Central memory CD4-positive, alpha-beta T cell (primary cell): Measurements from ENCODE around the gene LRRN1.
"Not testable (repeated sequence)": the region's sequence is repeated elsewhere in the genome, so short reads cannot be mapped to it uniquely, and the experiment has no call there.

ENCODE experiments used
- DNase-seq: peaks from one replicate; pipeline ENCODE4 v3.0.0; 2022

LRRN1 gene

DNA sequence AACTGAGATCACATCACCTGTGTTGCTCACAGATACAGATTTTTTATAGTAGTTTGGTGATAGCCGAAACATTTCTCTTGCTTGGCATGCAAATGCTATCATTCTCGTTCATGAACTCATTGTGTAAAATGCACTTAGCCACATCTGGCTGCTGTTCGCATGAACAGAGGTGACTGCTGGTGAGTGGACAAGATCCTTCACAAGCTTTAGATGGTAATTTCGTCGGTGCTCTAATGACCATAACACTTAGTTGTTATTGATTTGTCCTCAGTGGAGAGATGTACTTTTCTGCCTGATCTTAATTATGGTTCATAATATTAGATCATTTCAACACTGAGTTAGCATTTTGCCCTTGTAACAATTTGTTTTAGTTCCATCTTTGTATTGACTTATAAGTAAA, 13.8 kb downstream of the LRRN1 start:
- DNase-seq: no peak

DNA sequence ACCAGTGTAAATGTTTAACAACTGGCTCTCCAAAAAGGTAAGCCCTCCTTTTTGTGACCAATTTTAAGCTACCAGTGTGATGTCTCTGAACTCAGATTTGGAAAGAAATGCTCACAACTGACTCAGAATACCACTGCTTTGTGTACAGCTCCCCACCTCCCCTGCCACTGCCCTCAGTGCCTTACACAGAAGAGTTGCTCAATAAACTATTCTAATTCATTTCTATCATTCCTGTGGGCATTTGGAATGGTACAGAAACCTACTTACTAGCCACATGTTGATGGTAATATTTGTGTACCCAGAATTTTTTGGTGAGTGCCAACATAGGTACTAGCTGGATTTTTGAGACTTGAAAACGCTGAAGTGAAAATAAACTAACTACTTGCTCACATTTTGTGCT, 16.0 kb downstream of the LRRN1 start:
- no peak for DNase-seq

DNA sequence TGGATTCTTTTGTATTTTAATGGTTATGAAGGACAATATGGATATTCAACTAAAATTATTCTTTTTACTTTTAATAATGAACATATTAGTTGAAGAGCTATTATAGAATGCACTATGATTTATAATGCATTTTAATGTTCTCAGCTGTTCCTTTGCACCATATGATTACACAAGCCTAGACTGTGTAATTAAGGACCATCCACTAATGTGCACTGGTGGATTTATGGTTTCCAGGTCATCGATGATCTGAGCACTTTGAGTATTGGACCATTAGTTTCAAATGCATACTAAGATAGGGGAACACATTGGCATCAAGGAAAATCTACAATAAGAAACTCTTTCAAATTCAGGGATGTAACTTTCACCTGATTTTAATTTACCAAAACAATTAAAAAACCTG, 16.8 kb downstream of the LRRN1 start:
- no peak for DNase-seq

DNA sequence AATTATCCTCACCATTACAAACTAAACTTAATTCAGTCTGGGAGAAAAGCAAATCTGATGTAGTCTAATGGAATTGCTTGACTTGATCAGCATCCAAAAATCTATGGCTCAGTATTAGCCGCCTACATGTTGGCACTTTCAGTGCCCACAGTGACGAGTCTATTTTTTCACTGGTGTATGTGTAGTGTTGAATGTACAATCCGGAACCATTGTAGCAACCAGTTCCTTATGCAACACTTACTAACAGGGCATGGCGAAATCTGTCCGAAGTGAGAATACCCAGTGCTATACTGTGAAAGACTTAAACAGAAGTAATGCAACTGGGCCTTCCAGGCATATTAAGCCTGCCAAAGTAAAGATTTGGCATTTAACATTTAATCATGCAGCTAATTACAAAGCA, 18.6 kb downstream of the LRRN1 start:
- no peak for DNase-seq

DNA sequence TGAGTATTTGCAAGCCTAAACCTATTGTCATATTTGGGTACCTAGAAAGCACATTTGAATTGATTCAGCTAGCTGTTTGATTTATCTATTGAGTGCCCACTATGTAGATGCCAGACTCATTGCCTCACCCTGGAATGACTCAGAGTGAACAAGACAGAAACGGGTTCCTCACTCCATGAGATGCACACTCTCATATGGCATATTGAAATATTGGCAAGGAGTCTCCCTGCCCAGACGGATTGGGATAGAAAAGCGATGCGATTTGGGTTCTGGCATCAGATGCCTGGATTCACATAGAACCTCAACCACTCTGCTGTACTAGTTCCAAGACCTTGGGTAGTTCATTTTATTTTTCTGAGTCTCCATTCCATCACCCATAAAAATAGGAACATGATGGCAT, 22.5 kb downstream of the LRRN1 start:
- no peak for DNase-seq

DNA sequence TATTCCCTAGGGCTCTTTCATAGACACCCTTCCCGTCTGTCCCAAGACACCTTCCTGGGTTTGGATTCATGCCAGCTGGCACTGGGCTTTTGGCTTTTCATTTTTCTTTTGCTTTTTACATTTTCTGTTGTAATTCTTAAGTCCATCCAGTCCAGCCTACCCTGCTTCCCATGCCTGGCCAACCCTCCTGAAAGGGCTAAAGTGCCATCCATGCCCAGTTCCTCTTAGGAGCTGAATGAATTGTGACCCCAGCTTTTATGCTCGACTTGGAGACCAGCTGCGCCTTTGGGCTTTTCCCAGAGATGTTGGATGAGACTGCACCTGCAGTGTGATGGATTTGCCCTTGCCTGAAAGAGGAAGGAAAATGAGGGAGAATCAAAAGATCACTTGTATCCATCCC, 25.8 kb downstream of the LRRN1 start:
- no peak for DNase-seq

DNA sequence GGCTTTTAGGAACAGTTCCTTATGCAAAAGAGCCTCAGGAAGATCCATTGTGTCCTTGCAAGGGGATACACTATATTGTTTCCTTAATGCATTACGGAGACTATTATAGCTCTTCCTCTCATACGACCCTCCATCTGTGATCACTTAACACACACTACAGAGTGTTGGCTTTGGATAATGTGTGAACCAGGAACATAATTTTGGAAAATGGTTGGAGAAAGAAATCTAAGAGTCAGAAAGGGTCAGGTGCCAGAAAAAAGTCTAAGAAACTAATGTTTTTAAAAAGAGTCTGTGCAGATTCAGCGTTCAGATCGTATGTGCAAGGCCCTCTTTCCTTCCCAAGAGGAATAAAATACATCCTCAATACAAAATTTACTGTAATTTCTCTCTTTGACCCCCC, 27.3 kb downstream of the LRRN1 start:
- no peak for DNase-seq

DNA sequence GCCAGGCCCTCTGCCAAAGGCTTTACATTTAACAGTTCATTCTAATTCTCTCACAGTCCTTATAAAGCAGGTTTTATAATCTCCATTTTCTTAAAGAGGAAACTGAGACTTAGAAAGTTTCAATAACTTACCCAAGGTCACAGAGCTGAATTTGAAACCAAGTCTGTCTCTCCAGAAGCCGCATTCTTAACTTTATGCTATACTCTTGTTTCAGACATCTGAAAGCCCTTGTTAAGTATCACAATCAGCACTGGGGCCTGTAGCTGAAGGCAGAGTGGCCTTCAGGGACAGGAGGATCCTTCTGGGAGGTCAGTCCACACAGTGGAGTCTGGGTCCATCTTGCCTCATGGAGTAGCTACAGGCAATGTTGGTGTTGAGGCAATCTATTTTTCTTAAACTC, 27.9 kb downstream of the LRRN1 start:
- DNase-seq: no peak

DNA sequence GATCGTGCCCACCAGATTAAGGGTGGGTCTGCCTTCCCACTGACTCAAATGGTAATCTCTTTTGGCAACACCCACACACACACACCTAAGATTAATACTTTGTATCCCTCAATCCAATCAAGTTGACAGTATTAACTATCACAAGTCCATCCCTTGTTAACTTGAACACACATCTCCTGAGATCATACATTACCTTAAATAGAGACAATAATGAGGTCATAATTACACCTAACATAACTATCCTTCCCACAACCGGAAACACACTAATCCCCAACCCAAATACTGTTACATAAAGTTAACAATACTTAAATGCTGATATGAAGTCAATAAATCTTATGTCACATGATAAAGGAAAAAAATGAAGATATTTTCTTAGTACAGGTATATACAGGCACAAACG, 29.2 kb downstream of the LRRN1 start:
- not testable (repeated sequence) for DNase-seq

DNA sequence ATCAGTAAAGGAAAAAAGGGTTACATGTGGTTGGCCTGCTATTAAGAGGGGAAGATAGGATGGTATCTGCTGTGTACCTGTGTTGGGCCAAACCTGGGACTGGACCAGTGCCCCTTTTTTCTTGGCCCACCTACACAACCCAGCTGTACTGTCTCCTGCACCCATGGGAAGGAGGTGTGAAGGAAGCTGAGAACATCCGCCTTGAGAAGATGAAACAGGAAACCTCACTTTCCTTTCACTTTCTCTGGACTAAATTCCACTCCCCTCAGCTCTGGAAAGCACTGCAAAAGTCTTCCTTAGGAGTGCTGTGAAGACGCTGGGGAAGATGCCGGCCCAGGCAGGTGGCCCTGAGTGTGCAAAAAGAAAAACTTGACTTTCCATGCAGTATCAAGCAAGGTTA, 37.6 kb downstream of the LRRN1 start:
- no peak for DNase-seq

DNA sequence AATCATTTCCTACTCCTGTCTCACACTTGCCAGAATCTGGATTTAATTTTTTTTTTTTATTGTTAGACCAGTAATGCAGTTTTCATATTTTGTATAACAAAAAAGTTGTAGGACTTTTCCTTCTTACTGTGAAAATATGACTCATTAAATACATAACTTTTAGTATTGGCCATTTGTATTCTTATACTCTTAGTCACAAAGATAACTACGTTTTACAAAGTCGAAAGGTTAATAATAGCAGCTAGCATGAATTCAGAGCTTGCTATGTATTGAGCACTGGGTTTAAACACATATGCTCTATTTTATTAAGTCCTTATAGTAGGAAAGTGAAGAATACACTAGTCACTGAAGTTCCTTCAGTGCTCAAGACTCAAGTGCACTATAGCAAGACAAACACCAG, 43.1 kb downstream of the LRRN1 start:
- DNase-seq: no peak

DNA sequence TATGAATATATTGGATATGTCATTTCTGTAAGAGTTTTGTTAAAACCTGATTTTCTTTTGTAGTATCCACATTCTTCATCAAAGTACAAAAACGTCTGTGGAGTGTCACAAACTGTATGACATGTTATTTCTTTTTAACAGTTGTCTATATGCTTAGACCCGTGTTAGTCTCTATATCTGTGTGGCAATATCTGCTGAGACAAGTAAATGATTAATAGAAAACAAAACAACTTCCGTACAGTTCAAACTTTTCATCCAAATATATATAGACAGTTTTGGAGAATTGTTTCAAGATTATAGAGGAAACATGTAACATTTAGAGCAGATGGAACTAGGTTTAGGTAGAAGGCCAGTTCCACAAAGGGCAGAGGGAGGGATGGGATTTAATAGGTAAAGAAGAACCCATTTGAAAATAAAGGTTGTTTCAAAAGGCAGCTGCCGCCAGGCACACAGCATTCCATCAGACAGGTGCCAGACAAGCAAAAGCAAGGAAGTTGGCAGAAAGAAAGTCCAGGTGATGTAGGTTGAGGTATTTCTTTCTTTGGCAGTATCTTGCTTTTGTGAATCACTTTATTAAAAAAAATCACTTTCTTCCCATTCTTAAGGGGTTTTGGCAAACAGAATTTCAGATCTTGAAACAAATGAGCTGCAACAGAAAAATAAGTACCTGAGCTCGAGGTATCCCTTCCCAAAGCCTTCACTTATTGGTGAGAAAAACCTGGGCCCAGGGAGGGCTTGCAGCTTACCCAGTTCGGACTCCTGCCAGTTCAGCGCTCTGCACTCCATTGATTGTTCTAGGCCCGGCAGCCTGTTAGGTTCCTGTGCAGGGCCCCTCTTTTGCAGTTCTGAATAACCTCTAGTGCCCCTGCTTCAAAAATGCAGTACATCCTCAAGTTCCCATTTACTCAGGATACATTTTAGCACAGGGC, 49.0 kb downstream of the LRRN1 start:
- DNase-seq: no peak

DNA sequence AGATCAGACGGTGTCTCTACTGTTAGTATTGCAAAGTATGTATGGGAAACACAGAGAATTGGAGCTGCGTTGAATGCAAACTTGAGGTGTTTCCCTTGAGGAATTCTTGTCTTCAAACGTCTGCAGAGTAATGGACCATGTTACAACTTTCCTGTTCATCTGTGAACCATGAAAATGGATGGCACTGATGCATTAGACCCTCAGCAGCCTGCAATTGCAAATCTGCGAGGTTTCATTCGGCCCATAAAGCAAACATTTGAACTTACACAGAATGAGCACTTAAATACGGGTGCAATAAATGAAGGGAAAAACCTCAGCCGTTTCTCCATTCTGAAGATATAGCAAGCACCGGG, 49.7 kb downstream of the LRRN1 start:
- DNase-seq: no peak

DNA sequence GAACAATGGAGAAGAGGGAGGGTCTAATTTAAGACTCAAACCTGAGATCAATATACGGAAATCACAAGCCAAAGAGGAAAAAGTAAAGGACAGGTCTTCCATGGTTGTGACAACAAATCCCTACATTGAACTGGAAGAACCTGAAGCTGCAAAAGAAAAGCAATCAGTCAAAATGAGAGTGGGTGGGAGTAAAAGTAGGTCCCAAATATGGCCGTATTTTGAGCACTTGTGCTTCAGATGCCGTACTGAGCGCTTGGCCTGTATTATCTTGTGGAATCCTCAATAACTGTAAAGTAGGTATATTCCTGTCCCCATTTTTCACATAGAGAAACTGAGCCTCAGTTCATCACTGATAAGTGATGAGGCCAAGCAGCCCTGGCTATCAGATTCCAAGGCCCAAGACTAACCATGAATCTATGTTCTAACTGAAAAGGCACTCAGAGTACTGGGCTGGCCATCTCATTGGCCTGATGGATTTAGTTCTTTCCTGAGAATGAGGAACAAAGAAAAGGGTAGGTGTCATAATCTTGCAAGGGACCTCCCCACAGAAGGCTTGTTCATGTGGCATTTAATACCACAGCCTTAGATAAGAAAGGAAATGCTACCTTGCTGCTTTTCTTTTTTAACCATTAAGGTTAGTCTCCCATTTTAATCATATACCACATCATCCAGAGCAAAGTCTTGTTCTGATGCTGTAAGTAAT, 52.5 kb downstream of the LRRN1 start:
- no peak for DNase-seq

DNA sequence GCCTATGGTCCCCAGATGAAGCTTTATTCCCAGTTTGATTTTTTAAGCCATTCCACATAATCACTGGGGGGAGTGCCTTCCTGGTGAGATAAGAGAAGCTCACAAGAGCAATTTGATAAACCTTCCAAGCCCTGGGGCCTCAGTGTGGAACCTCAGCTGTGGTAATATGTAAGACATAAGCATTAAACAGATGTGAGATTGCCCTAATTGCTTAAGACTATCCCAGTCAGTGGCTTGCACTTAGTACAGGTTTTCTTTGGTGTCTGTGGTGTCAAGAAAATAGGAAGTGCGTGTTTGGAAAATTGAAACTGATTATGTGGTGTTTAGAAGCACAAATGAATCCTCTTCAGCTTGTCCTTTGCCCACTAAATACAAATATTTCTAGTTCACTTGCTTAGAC, 54.3 kb downstream of the LRRN1 start:
- no peak for DNase-seq

DNA sequence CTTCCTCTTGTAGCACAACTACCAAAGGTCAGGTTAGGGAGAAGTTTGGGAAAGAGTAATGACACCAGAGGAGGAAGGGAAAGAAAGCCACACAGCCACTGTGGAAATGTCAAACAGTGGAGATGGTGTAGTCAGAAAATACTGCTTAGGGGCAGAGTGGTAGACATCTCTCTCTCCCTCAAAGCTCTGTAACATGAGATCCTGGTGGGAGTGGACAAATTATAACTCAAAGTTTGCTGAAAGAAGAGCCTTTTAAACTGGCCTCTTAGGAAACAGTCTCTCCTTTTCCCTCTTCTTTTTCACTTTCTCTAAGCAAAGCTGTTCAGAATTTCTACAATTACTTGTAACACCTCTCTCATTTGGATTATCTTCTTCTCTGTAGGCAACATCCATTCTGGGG, 55.8 kb downstream of the LRRN1 start:
- no peak for DNase-seq

DNA sequence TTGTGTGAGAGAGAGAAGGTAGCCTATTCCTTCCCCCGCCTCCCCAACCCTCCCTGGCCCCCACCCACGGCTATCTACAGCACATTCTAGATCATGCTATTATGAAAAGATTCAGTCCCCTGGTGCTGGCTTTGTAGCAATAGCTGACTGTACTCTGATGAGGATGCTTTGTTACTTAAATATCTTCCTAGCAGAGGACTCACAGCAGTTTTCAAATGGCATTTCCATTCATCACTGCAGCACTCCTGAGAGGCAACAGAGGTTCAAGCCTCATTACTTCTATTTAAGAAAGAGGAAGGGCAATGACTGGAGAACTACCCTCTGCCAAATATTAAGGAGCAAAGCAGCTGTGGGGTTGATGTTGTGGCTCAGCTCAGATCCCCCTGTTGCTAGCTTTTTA, 61.0 kb downstream of the LRRN1 start:
- DNase-seq: no peak

DNA sequence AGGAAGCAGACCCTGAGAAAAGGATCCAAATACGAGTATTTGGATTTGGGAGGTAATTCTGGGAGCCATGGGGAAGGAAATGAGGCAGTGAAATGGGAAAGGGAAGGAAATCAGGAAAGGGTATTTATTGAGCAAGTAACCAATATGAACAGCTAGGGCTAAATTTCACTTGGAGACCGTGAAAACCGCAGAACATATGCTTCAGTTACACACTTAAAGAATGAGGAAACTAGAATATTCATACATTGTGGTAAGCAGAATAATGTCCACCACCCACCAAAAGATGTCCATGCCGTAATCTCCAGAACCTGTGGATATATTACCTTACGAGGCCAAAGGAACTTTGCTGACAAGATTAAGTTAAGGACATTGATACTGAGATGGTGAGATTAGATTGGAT, 63.3 kb downstream of the LRRN1 start:
- no peak for DNase-seq

DNA sequence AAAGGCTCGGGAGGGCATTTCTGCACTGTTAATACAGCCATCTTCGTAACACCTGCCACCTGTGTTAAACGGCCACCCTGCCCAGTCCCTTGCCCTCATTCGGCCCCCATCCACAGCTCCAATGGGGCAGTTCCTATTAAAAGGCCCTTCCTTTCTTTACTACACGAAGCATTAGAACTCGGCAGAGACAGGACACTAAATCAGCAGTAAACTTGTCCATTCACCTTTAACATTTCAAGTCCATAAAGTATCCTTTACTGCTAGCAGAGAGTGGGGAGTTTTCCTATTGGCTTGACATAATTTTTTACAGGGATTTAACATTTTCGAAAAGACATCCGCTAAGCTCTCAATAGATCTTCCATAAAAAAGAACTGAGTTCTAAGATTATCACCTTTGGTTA, 76.3 kb downstream of the LRRN1 start:
- no peak for DNase-seq

DNA sequence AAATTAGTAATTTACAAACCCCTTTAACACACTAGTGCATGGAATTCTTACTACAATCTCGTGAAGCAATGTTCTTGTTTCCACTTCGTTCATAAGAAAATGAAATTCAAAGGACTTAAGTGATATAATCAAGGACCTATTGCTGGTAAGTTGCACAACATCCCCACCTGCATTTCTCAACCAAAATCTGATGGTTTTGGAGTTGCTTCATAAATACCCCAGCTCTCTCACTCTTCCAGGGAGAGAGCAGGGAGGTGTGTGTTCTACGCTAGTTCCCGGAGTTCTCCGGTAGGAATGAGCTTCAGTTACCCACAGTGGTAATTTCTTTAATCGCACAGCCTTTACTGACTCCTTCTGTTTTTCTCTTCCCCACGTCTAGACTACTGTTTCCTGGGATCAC, 81.8 kb downstream of the LRRN1 start:
- DNase-seq: no peak

DNA sequence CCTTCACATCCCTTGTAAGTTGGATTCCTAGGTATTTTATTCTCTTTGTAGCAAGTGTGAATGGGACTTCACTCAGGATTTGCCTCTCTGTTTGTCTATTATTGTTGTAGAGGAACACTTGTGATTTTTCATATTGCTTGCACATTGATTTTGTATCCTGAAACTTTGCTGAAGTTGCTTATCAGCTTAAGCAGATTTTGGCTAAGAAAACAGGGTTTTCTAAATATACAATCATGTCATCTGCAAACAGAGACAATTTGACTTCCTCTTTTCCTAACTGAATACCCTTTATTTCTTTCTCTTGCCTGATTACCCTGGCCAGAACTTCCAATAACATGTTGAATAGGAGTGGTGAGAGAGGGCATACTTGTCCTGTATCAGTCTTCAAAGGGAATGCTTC, 88.1 kb downstream of the LRRN1 start:
- not testable (repeated sequence) for DNase-seq

DNA sequence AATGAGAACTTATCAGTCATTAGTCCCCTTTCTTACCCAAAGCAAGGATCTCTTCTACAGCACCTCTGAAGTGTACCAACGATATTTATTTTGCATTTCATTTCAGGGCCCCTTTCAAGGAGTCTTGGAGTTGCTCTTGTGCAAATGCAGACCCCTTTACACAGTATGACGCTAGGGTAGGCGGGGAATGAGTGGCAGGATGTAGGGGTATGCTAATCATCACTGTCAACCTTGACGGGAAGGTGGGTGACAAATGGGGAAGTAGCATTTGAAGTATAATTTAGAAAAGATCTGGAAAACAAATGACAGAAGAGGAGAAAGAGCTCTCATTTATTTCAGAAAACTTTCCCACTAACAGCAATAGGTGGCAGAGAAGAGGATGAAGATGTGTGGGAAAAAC, 94.4 kb downstream of the LRRN1 start:
- no peak for DNase-seq
